ENCODE data around the gene DNAJC30. TPM values are rescaled to one million over a fixed set of nuclear protein-coding genes. Genes with fewer than 3 reads are reported as not detected.
A peak's percentile ranks its signal among the peaks of the same experiment; 100 is the strongest.
"Not testable (repeated sequence)": the region's sequence is repeated elsewhere in the genome, so short reads cannot be mapped to it uniquely, and the experiment has no call there.

DNAJC30 gene
- total RNA-seq (2012; rRNA removed), result 2.6 and 3.3 TPM in 2 replicates

- Histone ChIP-seq H3K9me3 (replicated peaks; ENCODE audit: low read length) (no peaks in the 10 kb centered on the region), H3K4me2 (ENCODE audit: low read length) (peak within 1 kb of the TSS; percentile 97), H3K4me1 (ENCODE audit: control insufficient read depth, insufficient read depth, low read length) (peaks cover 22% of the 10 kb centered on the region), H3K9ac (ENCODE audit: low read depth, low read length) (peak within 1 kb of the TSS; percentile 93), H3K4me3 (ENCODE audit: low read length) (peak within 1 kb of the TSS; percentile 98), H3K27me3 (ENCODE audit: control insufficient read depth, insufficient read depth, low read length) (no peaks in the 10 kb centered on the region), H3K36me3 (ENCODE audit: insufficient read depth, low read length) (peaks cover 17% of the 10 kb centered on the region)
These were observed at the start of gene DNAJC30, which contains the start of gene BUD23 for GRCh38 chr7:73683056-73683787. DNAJC30 (minus strand) TSS chr7:73683453; CDS start chr7:73683423, 30 bp downstream. BUD23 (plus strand) TSS chr7:73683597; CDS start chr7:73683626, 29 bp downstream.

GRCh38 chr7:73732397-73732796 is 49.1 kb upstream of the DNAJC30 start:
- H3K4me1 ChIP-seq (ENCODE audit: control insufficient read depth, insufficient read depth, low read length), result peaks cover 9% of the 10 kb centered on the region
- H3K4me3 ChIP-seq (ENCODE audit: low read length), result no peak overlapping the region
- H3K36me3 ChIP-seq (ENCODE audit: insufficient read depth, low read length), result peaks cover 17% of the 10 kb centered on the region
- H3K9ac ChIP-seq (ENCODE audit: low read depth, low read length), result no peak overlapping the region
- no peaks in the 10 kb centered on the region for H3K9me3 ChIP-seq (replicated peaks; ENCODE audit: low read length)
- peaks cover 3% of the 10 kb centered on the region for H3K27me3 ChIP-seq (ENCODE audit: control insufficient read depth, insufficient read depth, low read length)
- no peak overlapping the region for H3K4me2 ChIP-seq (ENCODE audit: low read length)

- no peaks in the 10 kb centered on the region for H3K36me3 ChIP-seq (ENCODE audit: insufficient read depth, low read length)
- H3K9me3 ChIP-seq (replicated peaks; ENCODE audit: low read length), result no peaks in the 10 kb centered on the region
- peaks cover 5% of the 10 kb centered on the region for H3K4me1 ChIP-seq (ENCODE audit: control insufficient read depth, insufficient read depth, low read length)
- H3K4me3 ChIP-seq (ENCODE audit: low read length), result no peak overlapping the region
- H3K9ac ChIP-seq (ENCODE audit: low read depth, low read length), result no peak overlapping the region
- peaks cover 7% of the 10 kb centered on the region for H3K27me3 ChIP-seq (ENCODE audit: control insufficient read depth, insufficient read depth, low read length)
- H3K4me2 ChIP-seq (ENCODE audit: low read length), result no peak overlapping the region
These were observed 47.2 kb upstream of the DNAJC30 start for GRCh38 chr7:73730485-73730884.

- no peaks in the 10 kb centered on the region for H3K9me3 ChIP-seq (replicated peaks; ENCODE audit: low read length)
- H3K9ac ChIP-seq (ENCODE audit: low read depth, low read length), result no peak overlapping the region
- H3K27me3 ChIP-seq (ENCODE audit: control insufficient read depth, insufficient read depth, low read length), result peaks cover 7% of the 10 kb centered on the region
- no peak overlapping the region for H3K4me3 ChIP-seq (ENCODE audit: low read length)
- no peak overlapping the region for H3K4me2 ChIP-seq (ENCODE audit: low read length)
- H3K36me3 ChIP-seq (ENCODE audit: insufficient read depth, low read length), result no peaks in the 10 kb centered on the region
- H3K4me1 ChIP-seq (ENCODE audit: control insufficient read depth, insufficient read depth, low read length), result no peaks in the 10 kb centered on the region
These were observed 45.3 kb upstream of the DNAJC30 start for GRCh38 chr7:73728551-73728950.

GRCh38 chr7:73727952-73728351 is 44.7 kb upstream of the DNAJC30 start:
- peaks cover 7% of the 10 kb centered on the region for H3K27me3 ChIP-seq (ENCODE audit: control insufficient read depth, insufficient read depth, low read length)
- H3K4me3 ChIP-seq (ENCODE audit: low read length), result no peak overlapping the region
- H3K9me3 ChIP-seq (replicated peaks; ENCODE audit: low read length), result no peaks in the 10 kb centered on the region
- no peak overlapping the region for H3K4me2 ChIP-seq (ENCODE audit: low read length)
- no peak overlapping the region for H3K9ac ChIP-seq (ENCODE audit: low read depth, low read length)
- no peaks in the 10 kb centered on the region for H3K36me3 ChIP-seq (ENCODE audit: insufficient read depth, low read length)
- no peaks in the 10 kb centered on the region for H3K4me1 ChIP-seq (ENCODE audit: control insufficient read depth, insufficient read depth, low read length)

GRCh38 chr7:73726083-73726466 is 42.8 kb upstream of the DNAJC30 start:
- Histone ChIP-seq H3K4me3 (ENCODE audit: low read length) (no peak overlapping the region), H3K9me3 (replicated peaks; ENCODE audit: low read length) (no peaks in the 10 kb centered on the region), H3K9ac (ENCODE audit: low read depth, low read length) (no peak overlapping the region), H3K36me3 (ENCODE audit: insufficient read depth, low read length) (no peaks in the 10 kb centered on the region), H3K27me3 (ENCODE audit: control insufficient read depth, insufficient read depth, low read length) (peaks cover 7% of the 10 kb centered on the region), H3K4me2 (ENCODE audit: low read length) (no peak overlapping the region), H3K4me1 (ENCODE audit: control insufficient read depth, insufficient read depth, low read length) (peaks cover 10% of the 10 kb centered on the region)

- Histone ChIP-seq H3K9ac (ENCODE audit: low read depth, low read length) (no peak overlapping the region), H3K4me1 (ENCODE audit: control insufficient read depth, insufficient read depth, low read length) (peaks cover 15% of the 10 kb centered on the region), H3K4me3 (ENCODE audit: low read length) (no peak overlapping the region), H3K9me3 (replicated peaks; ENCODE audit: low read length) (no peaks in the 10 kb centered on the region), H3K27me3 (ENCODE audit: control insufficient read depth, insufficient read depth, low read length) (peaks cover 7% of the 10 kb centered on the region), H3K36me3 (ENCODE audit: insufficient read depth, low read length) (no peaks in the 10 kb centered on the region), H3K4me2 (ENCODE audit: low read length) (no peak overlapping the region)
These were observed 40.6 kb upstream of the DNAJC30 start for GRCh38 chr7:73723813-73724212.

- peaks cover 4% of the 10 kb centered on the region for H3K27me3 ChIP-seq (ENCODE audit: control insufficient read depth, insufficient read depth, low read length)
These were observed 39.5 kb upstream of the DNAJC30 start for GRCh38 chr7:73722785-73723184.

GRCh38 chr7:73722182-73722581 is 38.9 kb upstream of the DNAJC30 start:
- not testable (repeated sequence) for H3K36me3 ChIP-seq (ENCODE audit: insufficient read depth, low read length); H3K9ac ChIP-seq (ENCODE audit: low read depth, low read length); H3K4me3 ChIP-seq (ENCODE audit: low read length); H3K27me3 ChIP-seq (ENCODE audit: control insufficient read depth, insufficient read depth, low read length); H3K9me3 ChIP-seq (replicated peaks; ENCODE audit: low read length); H3K4me2 ChIP-seq (ENCODE audit: low read length)
- peaks cover 26% of the 10 kb centered on the region for H3K4me1 ChIP-seq (ENCODE audit: control insufficient read depth, insufficient read depth, low read length)

More at GRCh38 chr7:73722785-73723184, 39.5 kb upstream of the DNAJC30 start:
- Histone ChIP-seq H3K9me3 (replicated peaks; ENCODE audit: low read length) (no peaks in the 10 kb centered on the region), H3K36me3 (ENCODE audit: insufficient read depth, low read length) (no peaks in the 10 kb centered on the region), H3K4me3 (ENCODE audit: low read length) (no peak overlapping the region), H3K4me1 (ENCODE audit: control insufficient read depth, insufficient read depth, low read length) (peaks cover 20% of the 10 kb centered on the region), H3K9ac (ENCODE audit: low read depth, low read length) (no peak overlapping the region), H3K4me2 (ENCODE audit: low read length) (no peak overlapping the region)

- Histone ChIP-seq H3K36me3 (ENCODE audit: insufficient read depth, low read length) (peaks cover 4% of the 10 kb centered on the region), H3K27me3 (ENCODE audit: control insufficient read depth, insufficient read depth, low read length) (no peaks in the 10 kb centered on the region), H3K4me1 (ENCODE audit: control insufficient read depth, insufficient read depth, low read length) (peaks cover 34% of the 10 kb centered on the region), H3K4me2 (ENCODE audit: low read length) (no peak overlapping the region), H3K9ac (ENCODE audit: low read depth, low read length) (no peak overlapping the region), H3K4me3 (ENCODE audit: low read length) (no peak overlapping the region), H3K9me3 (replicated peaks; ENCODE audit: low read length) (no peaks in the 10 kb centered on the region)
These were observed 38.1 kb upstream of the DNAJC30 start for GRCh38 chr7:73721377-73721817.

- H3K9ac ChIP-seq (ENCODE audit: low read depth, low read length); H3K9me3 ChIP-seq (replicated peaks; ENCODE audit: low read length); H3K4me2 ChIP-seq (ENCODE audit: low read length); H3K27me3 ChIP-seq (ENCODE audit: control insufficient read depth, insufficient read depth, low read length); H3K4me3 ChIP-seq (ENCODE audit: low read length): not testable (repeated sequence)
- Histone ChIP-seq H3K36me3 (ENCODE audit: insufficient read depth, low read length) (peaks cover 10% of the 10 kb centered on the region), H3K4me1 (ENCODE audit: control insufficient read depth, insufficient read depth, low read length) (peaks cover 43% of the 10 kb centered on the region)
These were observed 37.2 kb upstream of the DNAJC30 start for GRCh38 chr7:73720443-73720842.

- Histone ChIP-seq H3K4me1 (ENCODE audit: control insufficient read depth, insufficient read depth, low read length) (peaks cover 46% of the 10 kb centered on the region), H3K4me2 (ENCODE audit: low read length) (peak overlapping the region; percentile 82), H3K9me3 (replicated peaks; ENCODE audit: low read length) (no peaks in the 10 kb centered on the region), H3K4me3 (ENCODE audit: low read length) (peak overlapping the region; percentile 59), H3K27me3 (ENCODE audit: control insufficient read depth, insufficient read depth, low read length) (no peaks in the 10 kb centered on the region), H3K9ac (ENCODE audit: low read depth, low read length) (no peak overlapping the region), H3K36me3 (ENCODE audit: insufficient read depth, low read length) (peaks cover 13% of the 10 kb centered on the region)
These were observed 36.5 kb upstream of the DNAJC30 start for GRCh38 chr7:73719806-73720169.
